ENCODE data around the gene TRPV6. TPM values are rescaled to one million over a fixed set of nuclear protein-coding genes. Genes with fewer than 3 reads are reported as not detected.

The TRPV6 gene
- not detected in 2 replicates for total RNA-seq

DNA sequence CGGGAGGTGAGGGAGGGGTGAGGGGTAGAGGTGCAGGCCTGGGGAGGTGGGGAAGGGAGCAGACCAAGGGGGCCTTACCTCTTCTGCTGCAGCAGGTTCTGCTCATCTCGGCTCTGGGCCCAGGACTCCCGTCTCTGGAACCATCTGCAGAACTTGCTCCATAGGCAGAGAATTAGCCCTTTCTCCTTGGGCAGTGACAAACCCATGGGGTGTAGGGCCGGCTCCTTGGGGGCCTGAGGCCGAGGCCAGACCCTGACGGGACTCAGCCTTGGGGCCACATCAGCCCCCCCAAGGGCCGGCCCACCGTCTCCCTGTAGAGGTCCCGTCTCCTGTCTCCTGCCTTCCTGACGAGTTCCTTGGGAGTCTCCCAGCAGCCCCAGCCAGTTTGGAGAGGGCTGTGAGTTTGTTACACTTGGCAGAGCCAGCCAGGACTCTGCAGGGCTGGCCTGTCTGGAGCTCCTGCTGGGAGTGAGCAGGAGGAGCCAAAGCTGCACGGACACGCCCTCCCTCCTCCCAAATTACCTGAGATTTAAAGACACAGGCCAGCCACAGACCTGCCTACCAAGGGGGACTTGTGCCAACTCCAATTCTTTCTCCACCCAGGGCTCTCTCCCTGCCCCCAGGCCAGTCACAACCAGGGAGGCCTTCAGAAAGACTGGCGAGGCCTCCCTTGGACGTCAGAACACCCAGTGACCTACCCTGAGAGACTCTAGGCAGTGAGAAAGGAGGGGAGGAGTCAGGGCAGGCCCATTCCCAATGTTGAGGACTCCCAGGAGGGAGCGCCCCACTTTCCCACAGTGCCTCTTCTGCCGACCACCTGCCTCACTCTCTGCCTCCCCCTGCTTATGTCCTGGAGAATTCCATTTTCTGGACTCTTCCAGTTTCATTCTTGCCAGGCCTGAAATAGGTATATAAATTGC, at the start of gene TRPV6:
TRPV6 (minus strand) TSS at position 435 of the 920 bp plus-strand sequence.

GRCh38 chr7:142933624-142934023, 48.1 kb upstream of the TRPV6 start, which contains the start of gene TRPV5:
TRPV5 (minus strand) TSS chr7:142933746; CDS start chr7:142933459, 287 bp downstream.

DNA sequence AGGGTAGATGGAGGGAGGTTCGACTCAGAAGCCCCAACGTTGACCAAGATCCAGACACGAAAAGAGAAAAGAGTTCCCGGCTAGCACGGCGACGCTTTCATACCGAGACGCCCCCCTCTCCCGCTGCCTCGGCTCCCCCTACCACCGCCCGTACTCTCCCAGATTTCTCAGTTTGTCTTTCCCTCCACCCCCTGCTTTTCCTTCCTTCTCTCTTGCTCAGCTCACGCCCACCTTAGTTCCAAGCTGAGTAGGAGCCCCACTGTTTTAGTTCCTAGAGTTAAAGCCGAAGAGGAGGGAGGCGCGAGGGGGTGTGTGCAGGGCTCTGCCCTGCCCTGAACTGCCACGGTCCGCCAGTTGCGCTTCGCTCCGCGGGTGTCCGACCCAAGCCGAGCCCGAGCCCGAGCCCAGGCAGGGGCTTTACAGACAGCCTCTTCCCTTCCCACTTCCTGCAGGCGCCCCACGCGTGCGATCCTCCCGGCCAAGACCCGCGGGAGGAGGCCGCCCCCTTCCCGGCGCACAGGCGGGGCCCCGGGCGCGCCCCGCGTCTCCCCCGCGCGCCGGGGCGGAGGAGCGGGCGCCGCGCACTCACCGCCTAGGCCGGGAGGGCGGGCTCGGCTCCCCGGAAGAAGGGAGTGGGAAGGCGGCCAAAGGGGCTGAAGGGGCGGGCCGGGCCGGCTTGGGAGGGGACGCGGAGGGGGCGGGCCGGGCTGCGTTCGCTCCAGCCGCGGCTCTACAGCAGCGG, 31.0 kb downstream of the TRPV6 start, which contains the start of gene EPHB6:
EPHB6 (plus strand) TSS at position 705 of the 742 bp plus-strand sequence. CDS start 8,152 bp downstream, outside the sequence.

Other genes with a start within 250 kb of the TRPV6 start
- not detected in 2 replicates for gene PRSS1, start 136.3 kb downstream of the TRPV6 start, total RNA-seq
- not detected in 2 replicates for gene PRSS2, start 114.8 kb downstream of the TRPV6 start, total RNA-seq
- gene EPHB6, start 30.7 kb downstream of the TRPV6 start, total RNA-seq = 1.9 and 8.8 TPM in 2 replicates
- gene TRPV5, start 48.0 kb upstream of the TRPV6 start, total RNA-seq = not detected in 2 replicates
- gene LLCFC1, start 53.7 kb upstream of the TRPV6 start, total RNA-seq = not detected in 2 replicates
- gene KEL, start 76.6 kb upstream of the TRPV6 start, total RNA-seq = 0.17 TPM in 1 of 2 replicates, not detected in the other
- not detected in 2 replicates for gene OR9A2, start 141.4 kb upstream of the TRPV6 start, total RNA-seq
- not detected in 2 replicates for gene OR6V1, start 166.6 kb upstream of the TRPV6 start, total RNA-seq
- not detected in 2 replicates for gene PIP, start 246.3 kb upstream of the TRPV6 start, total RNA-seq

Data from smooth muscle cell of trachea (primary cell).